Measurements from ENCODE around the gene ITSN1. TPM values are rescaled to one million over a fixed set of nuclear protein-coding genes. Genes with fewer than 3 reads are reported as not detected.

Gene ITSN1
- total RNA-seq, 1 donor from 2014 or later = 41.9 TPM

GRCh38 chr21:33733601-33734000 is 91.3 kb downstream of the ITSN1 start:
- Histone ChIP-seq H3K4me3 (no peak overlapping the region), H3K4me1 (peaks cover 12% of the 10 kb centered on the region), H3K9me3 (replicated peaks) (no peaks in the 10 kb centered on the region), H3K27me3 (ENCODE audit: low read depth) (no peaks in the 10 kb centered on the region), H3K27ac (replicated peaks) (no peak overlapping the region), H3K36me3 (peaks cover under 1% of the 10 kb centered on the region)
- intact Hi-C loops (cut with micrococcal nuclease) = no loop called here
- TF ChIP-seq, protein P1, sequence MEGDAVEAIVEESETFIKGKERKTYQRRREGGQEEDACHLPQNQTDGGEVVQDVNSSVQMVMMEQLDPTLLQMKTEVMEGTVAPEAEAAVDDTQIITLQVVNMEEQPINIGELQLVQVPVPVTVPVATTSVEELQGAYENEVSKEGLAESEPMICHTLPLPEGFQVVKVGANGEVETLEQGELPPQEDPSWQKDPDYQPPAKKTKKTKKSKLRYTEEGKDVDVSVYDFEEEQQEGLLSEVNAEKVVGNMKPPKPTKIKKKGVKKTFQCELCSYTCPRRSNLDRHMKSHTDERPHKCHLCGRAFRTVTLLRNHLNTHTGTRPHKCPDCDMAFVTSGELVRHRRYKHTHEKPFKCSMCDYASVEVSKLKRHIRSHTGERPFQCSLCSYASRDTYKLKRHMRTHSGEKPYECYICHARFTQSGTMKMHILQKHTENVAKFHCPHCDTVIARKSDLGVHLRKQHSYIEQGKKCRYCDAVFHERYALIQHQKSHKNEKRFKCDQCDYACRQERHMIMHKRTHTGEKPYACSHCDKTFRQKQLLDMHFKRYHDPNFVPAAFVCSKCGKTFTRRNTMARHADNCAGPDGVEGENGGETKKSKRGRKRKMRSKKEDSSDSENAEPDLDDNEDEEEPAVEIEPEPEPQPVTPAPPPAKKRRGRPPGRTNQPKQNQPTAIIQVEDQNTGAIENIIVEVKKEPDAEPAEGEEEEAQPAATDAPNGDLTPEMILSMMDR (IDR thresholded peaks at IDR 0.05; ENCODE audit: borderline replicate concordance) = no peak
- no peak for DNase-seq

GRCh38 chr21:33734291-33734690 is 92.0 kb downstream of the ITSN1 start:
- H3K4me1 ChIP-seq = peaks cover 12% of the 10 kb centered on the region
- no peak overlapping the region for H3K4me3 ChIP-seq
- no peak for DNase-seq
- TF ChIP-seq, protein P1 (IDR thresholded peaks at IDR 0.05; ENCODE audit: borderline replicate concordance) = no peak
- H3K27me3 ChIP-seq (ENCODE audit: low read depth) = no peaks in the 10 kb centered on the region
- H3K27ac ChIP-seq (replicated peaks) = no peak overlapping the region
- no peaks in the 10 kb centered on the region for H3K9me3 ChIP-seq (replicated peaks)
- peaks cover 3% of the 10 kb centered on the region for H3K36me3 ChIP-seq
- intact Hi-C loops (cut with micrococcal nuclease) = no loop called here

DNA sequence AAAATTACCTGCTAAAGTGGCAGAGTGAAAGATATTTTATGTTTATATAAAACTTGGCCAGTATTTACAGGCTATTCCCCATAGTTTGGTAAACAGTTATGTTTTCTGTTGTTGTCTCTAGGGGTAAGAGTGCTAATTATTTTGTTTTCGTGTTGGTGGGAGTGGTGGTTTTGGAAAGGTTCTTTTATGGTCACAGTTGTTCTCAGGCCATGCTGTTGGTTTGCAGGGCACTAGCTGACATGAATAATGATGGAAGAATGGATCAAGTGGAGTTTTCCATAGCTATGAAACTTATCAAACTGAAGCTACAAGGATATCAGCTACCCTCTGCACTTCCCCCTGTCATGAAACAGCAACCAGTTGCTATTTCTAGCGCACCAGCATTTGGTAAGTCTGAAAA is 92.5 kb downstream of the ITSN1 start:
- no peaks in the 10 kb centered on the region for H3K27me3 ChIP-seq (ENCODE audit: low read depth)
- H3K36me3 ChIP-seq = peaks cover 3% of the 10 kb centered on the region
- no peak overlapping the region for H3K4me3 ChIP-seq
- no peak overlapping the region for H3K27ac ChIP-seq (replicated peaks)
- H3K9me3 ChIP-seq (replicated peaks) = no peaks in the 10 kb centered on the region
- no peak for DNase-seq
- peaks cover 7% of the 10 kb centered on the region for H3K4me1 ChIP-seq
- intact Hi-C loops (cut with micrococcal nuclease) = no loop called here
- TF ChIP-seq, protein P1 (IDR thresholded peaks at IDR 0.05; ENCODE audit: borderline replicate concordance) = no peak

GRCh38 chr21:33736569-33736968 is 94.3 kb downstream of the ITSN1 start:
- Histone ChIP-seq H3K36me3 (peaks cover 3% of the 10 kb centered on the region), H3K4me3 (no peak overlapping the region), H3K27ac (replicated peaks) (no peak overlapping the region), H3K4me1 (peaks cover 6% of the 10 kb centered on the region), H3K9me3 (replicated peaks) (no peaks in the 10 kb centered on the region), H3K27me3 (ENCODE audit: low read depth) (no peaks in the 10 kb centered on the region)
- TF ChIP-seq, protein P1 (IDR thresholded peaks at IDR 0.05; ENCODE audit: borderline replicate concordance) = no peak
- intact Hi-C loops (cut with micrococcal nuclease) = no loop called here
- no peak for DNase-seq

DNA sequence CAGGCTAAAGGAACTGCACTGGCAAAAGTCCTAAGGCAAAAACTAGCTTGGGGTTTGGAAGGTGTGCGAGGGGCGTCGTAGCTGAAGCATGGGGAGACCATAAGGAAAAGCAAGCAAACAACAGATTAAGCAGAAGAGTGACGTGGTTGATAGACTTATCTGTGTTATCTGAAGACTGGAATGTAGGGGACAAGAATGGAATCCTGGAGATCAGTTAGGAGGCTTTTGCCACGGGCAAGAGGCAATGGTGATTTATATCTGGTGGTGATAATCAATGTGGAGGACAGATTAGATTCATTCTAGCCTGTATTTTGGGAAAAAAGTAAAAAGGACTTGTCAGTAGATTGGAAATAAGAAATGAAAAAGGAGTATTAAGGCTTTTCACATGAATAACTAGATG is 97.4 kb downstream of the ITSN1 start:
- no peak for DNase-seq
- H3K9me3 ChIP-seq (replicated peaks) = no peaks in the 10 kb centered on the region
- H3K36me3 ChIP-seq = peaks cover 9% of the 10 kb centered on the region
- intact Hi-C loops (cut with micrococcal nuclease) = no loop called here
- peaks cover 12% of the 10 kb centered on the region for H3K4me1 ChIP-seq
- no peaks in the 10 kb centered on the region for H3K27me3 ChIP-seq (ENCODE audit: low read depth)
- H3K4me3 ChIP-seq = no peak overlapping the region
- TF ChIP-seq, protein P1 (IDR thresholded peaks at IDR 0.05; ENCODE audit: borderline replicate concordance) = no peak
- no peak overlapping the region for H3K27ac ChIP-seq (replicated peaks)

GRCh38 chr21:33747420-33747819 is 105.1 kb downstream of the ITSN1 start:
- DNase-seq = no peak
- TF ChIP-seq, protein P1 (IDR thresholded peaks at IDR 0.05; ENCODE audit: borderline replicate concordance) = no peak
- Histone ChIP-seq H3K9me3 (replicated peaks) (peaks cover 17% of the 10 kb centered on the region), H3K4me1 (peaks cover 29% of the 10 kb centered on the region), H3K27me3 (ENCODE audit: low read depth) (no peaks in the 10 kb centered on the region), H3K27ac (replicated peaks) (no peak overlapping the region), H3K4me3 (no peak overlapping the region), H3K36me3 (peaks cover 13% of the 10 kb centered on the region)
- intact Hi-C loops (cut with micrococcal nuclease) = no loop called here
